ENCODE results near the gene GAL3ST2. TPM values are rescaled to one million over a fixed set of nuclear protein-coding genes. Genes with fewer than 3 reads are reported as not detected.

GAL3ST2 gene
- polyA plus RNA-seq, 1 of the 3 experiments (the other 2 are of a cell fraction): 0.15 TPM

GRCh38 chr2:241734208-241734466 lies 42.5 kb upstream of the GAL3ST2 start:
- Histone ChIP-seq H3K27ac (ENCODE audit: low read depth in 2 of 2, low read length in 1 of 2) (peak overlapping the region in 1 of 2 experiments; percentile 51; a peak in 1 of 4 replicates), H3K4me1 (ENCODE audit: control insufficient read depth in 1 of 2, insufficient read depth in 2 of 2, low read depth in 1 of 2, low read length in 1 of 2) (no peaks in the 10 kb centered on the region; a peak in 1 of 4 replicates), H3K27me3 (ENCODE audit: insufficient read depth) (no peaks in the 10 kb centered on the region), H4K20me1 (ENCODE audit: insufficient read depth) (peaks cover 5% of the 10 kb centered on the region; the same call in 1 of the 2 replicates), H3K36me3 (replicated peaks in 1 of 2; ENCODE audit: control insufficient read depth in 1 of 2, insufficient read depth in 2 of 2, low read length in 1 of 2) (peaks cover 4% of the 10 kb centered on the region in 2 experiments), H2AFZ (ENCODE audit: low read depth) (peak overlapping the region; percentile 81; the same call in 1 of the 2 replicates), H3K9me3 (no peaks in the 10 kb centered on the region), H3K9me2 (no peaks in the 10 kb centered on the region), H3K4me2 (peak overlapping the region; percentile 84), H3K79me2 (ENCODE audit: insufficient read depth) (peaks cover 27% of the 10 kb centered on the region; the same call in 1 of the 2 replicates), H3K9ac (peak overlapping the region; percentile 53; the same call in 1 of the 2 replicates), H3F3A (replicated peaks; ENCODE audit: insufficient read depth) (no peaks in the 10 kb centered on the region), H3K4me3 (ENCODE audit: low read depth in 2 of 2, low read length in 1 of 2) (peak overlapping the region; percentile 47 to 56)
- 20% methylated on average over 3 of the region's 25 CpGs for WGBS (ENCODE audit: low lambda C conversion rate)
- POLR2A ChIA-PET: interaction anchor here (0.6 to 2.3 kb wide), 7 partner anchors 32 to 366 kb away, joined by 3 to 14 read pairs (median 3); partner anchors contain the start of genes ING5 and RTP5
- CTCF ChIA-PET: interaction anchor here (0.8 to 4.7 kb wide), 13 partner anchors 10 to 144 kb away, joined by 3 to 37 read pairs (median 5); partner anchors contain the start of gene ING5
- no peak for DNase-seq
- TF ChIP-seq CTCF (IDR thresholded peaks at IDR 0.05): peak; percentile 35
- TF ChIP-seq MXI1 (IDR thresholded peaks at IDR 0.05; ENCODE audit: low read depth, low read length): no peak

- DNase-seq: peak; percentile 99
- H3K79me2 ChIP-seq (ENCODE audit: insufficient read depth): peaks cover 32% of the 10 kb centered on the region; the same call in 1 of the 2 replicates
- H3K9me3 ChIP-seq: no peaks in the 10 kb centered on the region
- peak within 1 kb of the TSS; percentile 99 for H3K4me2 ChIP-seq
- peak within 1 kb of the TSS; percentile 71 to 88 for H3K27ac ChIP-seq (ENCODE audit: low read depth in 2 of 2, low read length in 1 of 2)
- H2AFZ ChIP-seq (ENCODE audit: low read depth): peak within 1 kb of the TSS; percentile 81
- H3K9ac ChIP-seq: peak within 1 kb of the TSS; percentile 77
- POLR2A ChIA-PET: interaction anchor here (0.6 to 2.3 kb wide), 8 partner anchors 25 to 367 kb away, joined by 3 to 14 read pairs (median 4); partner anchors contain the start of genes ING5 and RTP5
- H3F3A ChIP-seq (replicated peaks; ENCODE audit: insufficient read depth): no peaks in the 10 kb centered on the region
- TF ChIP-seq USF1 (IDR thresholded peaks at IDR 0.05; ENCODE audit: borderline replicate concordance, low read depth) (peak; percentile 92), TAF1 (IDR thresholded peaks at IDR 0.05; ENCODE audit: borderline replicate concordance, low read depth, low read length) (peak; percentile 34; the same call in 1 of the 2 replicates), FOSL2 (IDR thresholded peaks at IDR 0.05; ENCODE audit: borderline replicate concordance, low read depth) (no peak), RCOR1 (IDR thresholded peaks at IDR 0.05; ENCODE audit: low read length) (no peak), NRF1 (IDR thresholded peaks at IDR 0.05; ENCODE audit: low read depth, low read length) (peak; percentile 78), MEF2A (IDR thresholded peaks at IDR 0.05; ENCODE audit: borderline replicate concordance, low read depth) (no peak), FOXM1 (IDR thresholded peaks at IDR 0.05; ENCODE audit: low read depth) (no peak), SIN3A (IDR thresholded peaks at IDR 0.05; ENCODE audit: borderline replicate concordance, low read depth, low read length) (0 out of 2 replicates have a peak, but pooled peaks have one; percentile 12), POLR2AphosphoS5 (IDR thresholded peaks at IDR 0.05; ENCODE audit: low read depth, low read length) (peak; percentile 74)
- TF ChIP-seq, protein P1, sequence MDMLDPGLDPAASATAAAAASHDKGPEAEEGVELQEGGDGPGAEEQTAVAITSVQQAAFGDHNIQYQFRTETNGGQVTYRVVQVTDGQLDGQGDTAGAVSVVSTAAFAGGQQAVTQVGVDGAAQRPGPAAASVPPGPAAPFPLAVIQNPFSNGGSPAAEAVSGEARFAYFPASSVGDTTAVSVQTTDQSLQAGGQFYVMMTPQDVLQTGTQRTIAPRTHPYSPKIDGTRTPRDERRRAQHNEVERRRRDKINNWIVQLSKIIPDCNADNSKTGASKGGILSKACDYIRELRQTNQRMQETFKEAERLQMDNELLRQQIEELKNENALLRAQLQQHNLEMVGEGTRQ (IDR thresholded peaks at IDR 0.05; ENCODE audit: borderline replicate concordance, low read depth, low read length): peak; percentile 66
- 0% methylated on average over 25 of the region's 98 CpGs for WGBS (ENCODE audit: low lambda C conversion rate)
- no peaks in the 10 kb centered on the region; a peak in 1 of 4 replicates for H3K4me1 ChIP-seq (ENCODE audit: control insufficient read depth in 1 of 2, insufficient read depth in 2 of 2, low read depth in 1 of 2, low read length in 1 of 2)
- peaks cover 10% of the 10 kb centered on the region; the same call in 1 of the 2 replicates for H4K20me1 ChIP-seq (ENCODE audit: insufficient read depth)
- H3K4me3 ChIP-seq (ENCODE audit: low read depth in 2 of 2, low read length in 1 of 2): peak within 1 kb of the TSS; percentile 75 to 85
- CTCF ChIA-PET: interaction anchor here (0.8 to 4.7 kb wide), 18 partner anchors 10 to 143 kb away, joined by 3 to 37 read pairs (median 4); partner anchors contain the start of gene ING5
- peaks cover 4 to 7% of the 10 kb centered on the region in 2 experiments for H3K36me3 ChIP-seq (replicated peaks in 1 of 2; ENCODE audit: control insufficient read depth in 1 of 2, insufficient read depth in 2 of 2, low read length in 1 of 2)
- H3K27me3 ChIP-seq (ENCODE audit: insufficient read depth): no peaks in the 10 kb centered on the region
- no peaks in the 10 kb centered on the region for H3K9me2 ChIP-seq
These were observed 42.0 kb upstream of the GAL3ST2 start, which contains the start of gene D2HGDH for GRCh38 chr2:241734467-241735208. Gene D2HGDH, plus strand, starts transcription at chr2:241734630. Its CDS starts 595 bp downstream, at chr2:241735225.
